Activated CD8-positive, alpha-beta T cell treated with anti-CD3 and anti-CD28 coated beads, Interleukin-2, amount 10 ng/mL, durations not matched to agents 7 days and 5 days (primary cell): ENCODE measurements around the gene SNX21. TPM values are rescaled to one million over a fixed set of nuclear protein-coding genes. Genes with fewer than 3 reads are reported as not detected.
"Not testable (repeated sequence)": the region's sequence is repeated elsewhere in the genome, so short reads cannot be mapped to it uniquely, and the experiment has no call there.

Experiments used
- ATAC-seq: fragments of 150-1000 bp; cut with Tn5 transposase; one replicate; pipeline ENCODE4 v1.10.0; 2021; ENCODE audit warnings: moderate library complexity
- CTCF ChIA-PET: fragments of 350-600 bp; sonication (Branson Sonifier 250); formaldehyde crosslinking; loops from one replicate; lab custom pipeline; 2021; ENCODE audit warnings: antibody characterized with exemption; lab: Charles Lee
- POLR2A ChIA-PET: fragments of 350-600 bp; sonication (Branson Sonifier 250); formaldehyde crosslinking; loops from one replicate; lab custom pipeline; 2021; ENCODE audit warnings: antibody characterized with exemption; lab: Charles Lee
- DNase-seq: peaks from one replicate; pipeline ENCODE4 v3.0.0-alpha.2; 2020
- H3K27ac Mint-ChIP-seq: one replicate; pipeline ENCODE4 v1.8.0; 2021; ENCODE audit warnings: mild to moderate bottlenecking, mixed read lengths
- H3K27me3 Mint-ChIP-seq: one replicate; pipeline ENCODE4 v1.8.0; 2021; ENCODE audit warnings: low read depth, mixed read lengths
- H3K36me3 Mint-ChIP-seq: one replicate; pipeline ENCODE4 v1.8.0; 2021; ENCODE audit warnings: low read depth, mixed read lengths
- H3K4me1 Mint-ChIP-seq: one replicate; pipeline ENCODE4 v1.8.0; 2021; ENCODE audit warnings: low read depth, mixed read lengths
- H3K4me3 Mint-ChIP-seq: one replicate; pipeline ENCODE4 v1.8.0; 2021; ENCODE audit warnings: mild to moderate bottlenecking, mixed read lengths
- H3K9me3 Mint-ChIP-seq: one replicate; pipeline ENCODE4 v1.8.0; 2022; ENCODE audit warnings: mixed read lengths; ENCODE audit not compliant: insufficient read depth
- total RNA-seq, 2 experiments: library from RNA; stranded (reverse); gene quantifications; one replicate each; pipeline ENCODE4 v1.2.3, GENCODE V29; 2021

The SNX21 gene, protein sequence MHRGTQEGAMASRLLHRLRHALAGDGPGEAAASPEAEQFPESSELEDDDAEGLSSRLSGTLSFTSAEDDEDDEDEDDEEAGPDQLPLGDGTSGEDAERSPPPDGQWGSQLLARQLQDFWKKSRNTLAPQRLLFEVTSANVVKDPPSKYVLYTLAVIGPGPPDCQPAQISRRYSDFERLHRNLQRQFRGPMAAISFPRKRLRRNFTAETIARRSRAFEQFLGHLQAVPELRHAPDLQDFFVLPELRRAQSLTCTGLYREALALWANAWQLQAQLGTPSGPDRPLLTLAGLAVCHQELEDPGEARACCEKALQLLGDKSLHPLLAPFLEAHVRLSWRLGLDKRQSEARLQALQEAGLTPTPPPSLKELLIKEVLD
- total RNA-seq: 1 to 10 TPM; 1.6 to 1.7 TPM

DNA sequence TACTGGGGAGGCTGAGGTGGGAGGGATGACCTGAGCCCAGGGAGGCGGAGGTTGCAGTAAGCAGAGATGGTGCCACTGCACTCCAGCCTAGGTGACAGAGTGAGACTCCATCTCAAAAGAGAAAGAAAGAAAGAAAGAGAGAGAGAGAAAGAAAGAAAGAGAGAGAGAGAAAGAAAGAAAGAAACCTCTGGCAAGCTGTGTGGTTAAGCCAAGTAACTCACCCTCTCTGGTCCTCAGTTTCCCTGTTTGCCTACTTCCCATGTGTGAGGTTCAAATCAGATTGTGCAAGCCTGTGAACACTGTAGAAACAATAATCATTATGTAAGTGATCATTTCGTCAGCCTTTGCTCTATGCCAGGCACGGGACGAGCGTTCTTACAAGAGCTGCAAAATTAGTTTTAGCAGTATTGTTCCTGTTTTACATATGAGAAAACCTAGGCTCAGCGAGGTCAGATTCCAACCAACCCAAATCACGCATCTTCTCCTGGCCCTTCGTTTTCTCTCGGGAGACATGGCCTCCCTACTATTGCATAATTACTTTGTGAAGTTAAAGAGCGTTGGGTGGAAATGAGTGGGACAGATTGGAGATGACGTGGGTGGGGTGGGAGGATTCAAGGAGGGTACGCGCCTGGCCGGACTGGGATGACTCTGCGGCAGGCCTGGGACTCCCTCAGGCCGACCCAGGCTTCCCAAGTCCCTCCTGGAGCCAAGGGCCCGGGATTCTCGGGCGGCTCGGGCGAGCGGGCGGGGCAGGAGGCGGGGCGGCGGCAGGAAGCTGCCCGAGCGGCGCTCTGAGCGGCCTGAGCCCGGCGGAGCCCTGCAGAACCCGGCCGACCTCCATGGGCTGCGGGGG lies at the start of gene SNX21:
Gene SNX21, plus strand, starts transcription at position 770 of the 853 bp plus-strand sequence. CDS start 121 bp downstream, outside the sequence.
- ATAC-seq: peak; percentile 88
- peaks cover 3% of the 10 kb centered on the region for H3K27me3 Mint-ChIP-seq
- H3K4me1 Mint-ChIP-seq: peaks cover 13% of the 10 kb centered on the region
- peak within 1 kb of the TSS; percentile 18 for H3K27ac Mint-ChIP-seq
- ChIA-PET CTCF (interaction anchor here (0.6 to 1.7 kb wide), 5 partner anchors 9 to 154 kb away, joined by 3 to 9 read pairs (median 5); no protein-coding TSS in a partner anchor), POLR2A (interaction anchor here (1.3 to 2.4 kb wide), 3 partner anchors 17 to 58 kb away, joined by 3 to 12 read pairs (median 9); partner anchors contain the start of genes ACOT8, CTSA, NEURL2 and ZSWIM3)
- no peaks in the 10 kb centered on the region for H3K36me3 Mint-ChIP-seq
- peak within 1 kb of the TSS; percentile 70 for H3K4me3 Mint-ChIP-seq
- peak; percentile 29 for DNase-seq
- H3K9me3 Mint-ChIP-seq: no peaks in the 10 kb centered on the region

DNA sequence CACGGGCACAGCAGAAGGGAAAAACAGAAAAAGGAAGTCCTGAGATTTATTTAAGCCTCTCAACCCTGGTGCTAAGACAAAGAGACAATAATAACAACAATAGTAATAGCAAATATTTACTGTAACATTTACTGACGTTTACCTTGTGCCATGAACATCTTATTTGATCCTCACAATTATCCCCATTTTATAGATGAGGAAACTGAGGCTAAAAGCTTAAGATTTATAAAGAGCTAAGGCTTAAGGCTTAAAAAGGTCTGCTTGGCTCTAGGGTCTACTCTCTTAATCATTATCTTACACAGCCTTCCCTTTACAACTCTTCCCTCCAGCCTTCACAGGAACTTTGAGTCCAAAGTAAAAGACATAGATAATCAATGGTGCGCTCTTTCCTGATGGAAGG lies 45.2 kb upstream of the SNX21 start:
- H3K9me3 Mint-ChIP-seq: no peaks in the 10 kb centered on the region
- H3K4me3 Mint-ChIP-seq: no peak overlapping the region
- POLR2A ChIA-PET: no interaction called here
- no peak overlapping the region for H3K27ac Mint-ChIP-seq
- H3K27me3 Mint-ChIP-seq: peaks cover 3% of the 10 kb centered on the region
- ATAC-seq (no peak), DNase-seq (no peak)
- CTCF ChIA-PET: interaction anchor here (0.6 to 2.8 kb wide), 5 partner anchors 11 to 415 kb away, joined by 3 to 18 read pairs (median 3); no protein-coding TSS in a partner anchor
- H3K4me1 Mint-ChIP-seq: peaks cover 18% of the 10 kb centered on the region
- peaks cover 4% of the 10 kb centered on the region for H3K36me3 Mint-ChIP-seq

DNA sequence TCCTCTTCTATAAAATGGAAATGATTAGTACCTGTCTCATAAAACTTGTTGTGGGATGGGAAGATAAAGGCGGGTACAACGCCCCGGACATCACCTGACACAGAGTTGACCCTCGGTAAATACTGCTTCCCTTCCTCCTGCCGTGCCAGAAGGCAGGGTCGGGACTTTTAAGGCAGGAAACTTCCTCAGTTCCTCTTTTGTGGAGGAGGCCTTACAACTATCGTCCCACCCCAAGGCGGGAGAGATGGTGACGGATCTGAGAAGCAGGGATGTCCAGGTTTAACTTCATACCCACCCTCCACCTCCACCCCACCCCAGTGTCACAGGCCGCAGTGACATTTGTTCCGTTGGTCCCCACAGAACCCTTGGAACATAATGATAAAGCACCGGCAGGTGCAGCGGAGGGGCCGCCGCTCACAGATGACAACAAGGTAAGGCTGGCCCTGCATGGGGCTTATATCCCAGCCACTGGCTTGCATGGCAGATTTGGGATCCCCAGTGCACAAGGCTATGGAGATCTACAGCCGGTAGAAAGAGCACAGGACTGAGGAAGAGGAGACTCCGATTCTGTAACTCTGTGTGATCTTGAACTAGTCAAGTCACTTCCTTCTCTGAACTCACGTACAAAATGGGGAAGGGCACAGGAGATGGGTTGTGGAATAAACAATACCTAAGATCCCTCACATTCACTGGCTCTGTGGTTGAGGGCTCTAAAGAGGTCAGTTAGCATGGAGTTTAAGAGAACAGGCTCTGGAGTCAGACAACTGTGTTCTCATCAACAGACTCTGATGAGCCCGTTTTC lies 41.1 kb upstream of the SNX21 start:
- Mint-ChIP-seq H3K4me1 (peaks cover 13% of the 10 kb centered on the region), H3K27ac (peak overlapping the region; percentile 93), H3K36me3 (peaks cover 32% of the 10 kb centered on the region), H3K4me3 (peak overlapping the region; percentile 82), H3K9me3 (no peaks in the 10 kb centered on the region), H3K27me3 (no peaks in the 10 kb centered on the region)
- ATAC-seq (peak; percentile 26), DNase-seq (peak; percentile 35)
- CTCF ChIA-PET: interaction anchor here (0.8 to 1.1 kb wide), 2 partner anchors 9 to 22 kb away, joined by 3 to 4 read pairs; no protein-coding TSS in a partner anchor
- POLR2A ChIA-PET: interaction anchor here (0.7 to 1.4 kb wide), 4 partner anchors 20 to 178 kb away, joined by 4 to 10 read pairs (median 5); partner anchors contain the start of genes CTSA, NEURL2, PCIF1 and UBE2C

DNA sequence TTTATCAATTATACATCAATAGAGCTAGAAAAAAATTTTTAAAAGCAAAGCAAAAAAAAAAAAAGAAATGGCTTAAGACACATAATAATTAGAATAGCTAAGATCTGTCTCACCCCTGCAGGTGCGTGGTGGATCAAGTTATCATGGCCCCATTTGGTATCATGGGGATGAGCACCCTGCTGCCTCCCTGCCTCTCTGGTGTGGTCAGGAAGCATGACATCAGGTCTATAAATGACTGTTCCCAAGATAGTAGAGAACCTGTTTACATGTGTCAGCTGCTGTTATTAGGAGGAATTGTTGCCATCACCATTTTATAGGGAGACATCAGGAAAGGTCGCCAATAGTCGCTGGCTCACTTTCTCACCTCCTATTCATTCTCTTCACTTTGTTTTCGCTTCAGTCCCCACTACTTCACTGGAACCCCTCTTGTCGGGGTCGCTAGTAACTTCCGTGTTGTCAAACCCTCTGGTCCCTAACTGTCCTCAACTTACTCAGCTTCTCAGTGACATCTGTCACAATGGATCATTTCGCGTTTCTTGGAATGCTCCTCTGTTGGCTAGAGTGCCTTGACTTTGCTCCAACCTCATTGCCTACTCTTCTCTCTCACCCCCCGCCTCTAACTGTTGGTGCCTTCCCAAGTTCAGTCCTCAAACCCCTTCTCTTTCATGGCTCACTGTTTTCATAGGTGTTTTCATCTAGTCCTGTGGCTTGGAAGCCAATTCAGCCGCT lies 37.1 kb upstream of the SNX21 start:
- no peak overlapping the region for H3K27ac Mint-ChIP-seq
- H3K9me3 Mint-ChIP-seq: no peaks in the 10 kb centered on the region
- no peak for DNase-seq
- POLR2A ChIA-PET: interaction anchor here (0.6 kb wide), 1 partner anchor 74 kb away, joined by 4 read pairs; no protein-coding TSS in a partner anchor
- CTCF ChIA-PET: no interaction called here
- no peaks in the 10 kb centered on the region for H3K27me3 Mint-ChIP-seq
- H3K36me3 Mint-ChIP-seq: peaks cover 36% of the 10 kb centered on the region
- no peak overlapping the region for H3K4me3 Mint-ChIP-seq
- ATAC-seq: no peak
- peaks cover 22% of the 10 kb centered on the region for H3K4me1 Mint-ChIP-seq

DNA sequence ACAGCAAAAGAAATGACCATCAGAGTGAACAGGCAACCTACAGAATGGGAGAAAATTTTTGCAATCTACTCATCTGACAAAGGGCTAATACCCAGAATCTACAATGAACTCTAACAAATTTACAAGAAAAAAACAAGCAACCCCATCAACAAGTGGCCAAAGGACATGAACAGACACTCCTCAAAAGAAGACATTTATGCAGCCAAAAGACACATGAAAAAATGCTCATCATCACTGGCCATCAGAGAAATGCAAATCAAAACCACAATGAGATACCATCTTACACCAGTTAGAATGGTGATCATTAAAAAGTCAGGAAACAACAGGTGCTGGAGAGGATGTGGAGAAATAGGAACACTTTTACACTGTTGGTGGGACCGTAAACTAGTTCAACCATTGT lies 36.1 kb upstream of the SNX21 start:
- POLR2A ChIA-PET: not testable (repeated sequence)

DNA sequence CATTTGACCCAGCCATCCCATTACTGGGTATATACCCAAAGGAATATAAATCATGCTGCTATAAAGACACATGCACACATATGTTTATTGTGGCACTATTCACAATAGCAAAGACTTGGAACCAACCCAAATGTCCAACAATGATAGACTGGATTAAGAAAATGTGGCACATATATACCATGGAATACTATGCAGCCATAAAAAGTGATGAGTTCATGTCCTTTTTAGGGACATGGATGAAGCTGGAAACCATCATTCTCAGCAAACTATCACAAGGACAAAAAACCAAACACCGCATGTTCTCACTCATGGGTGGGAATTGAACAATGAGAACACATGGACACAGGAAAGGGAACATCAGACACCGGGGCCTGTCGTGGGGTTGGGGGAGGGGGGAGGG lies 35.6 kb upstream of the SNX21 start:
- ATAC-seq, H3K27ac Mint-ChIP-seq, H3K4me3 Mint-ChIP-seq, H3K27me3 Mint-ChIP-seq, H3K9me3 Mint-ChIP-seq, DNase-seq: not testable (repeated sequence)
- Mint-ChIP-seq H3K4me1 (peaks cover 15% of the 10 kb centered on the region), H3K36me3 (peaks cover 39% of the 10 kb centered on the region)
- ChIA-PET CTCF (interaction anchor here (1.9 to 4.9 kb wide), 7 partner anchors 9 to 215 kb away, joined by 9 to 50 read pairs (median 18); partner anchors contain the start of genes UBE2C and ZNF335), POLR2A (interaction anchor here (1.1 to 2.2 kb wide), 2 partner anchors 15 to 137 kb away, joined by 6 to 11 read pairs; partner anchors contain the start of genes PCIF1 and UBE2C)

More for the DNA sequence above, 36.1 kb upstream of the SNX21 start:
- CTCF ChIA-PET, H3K27ac Mint-ChIP-seq, H3K4me3 Mint-ChIP-seq, H3K9me3 Mint-ChIP-seq, DNase-seq, ATAC-seq, H3K27me3 Mint-ChIP-seq: not testable (repeated sequence)
- H3K4me1 Mint-ChIP-seq: peaks cover 19% of the 10 kb centered on the region
- H3K36me3 Mint-ChIP-seq: peaks cover 43% of the 10 kb centered on the region

DNA sequence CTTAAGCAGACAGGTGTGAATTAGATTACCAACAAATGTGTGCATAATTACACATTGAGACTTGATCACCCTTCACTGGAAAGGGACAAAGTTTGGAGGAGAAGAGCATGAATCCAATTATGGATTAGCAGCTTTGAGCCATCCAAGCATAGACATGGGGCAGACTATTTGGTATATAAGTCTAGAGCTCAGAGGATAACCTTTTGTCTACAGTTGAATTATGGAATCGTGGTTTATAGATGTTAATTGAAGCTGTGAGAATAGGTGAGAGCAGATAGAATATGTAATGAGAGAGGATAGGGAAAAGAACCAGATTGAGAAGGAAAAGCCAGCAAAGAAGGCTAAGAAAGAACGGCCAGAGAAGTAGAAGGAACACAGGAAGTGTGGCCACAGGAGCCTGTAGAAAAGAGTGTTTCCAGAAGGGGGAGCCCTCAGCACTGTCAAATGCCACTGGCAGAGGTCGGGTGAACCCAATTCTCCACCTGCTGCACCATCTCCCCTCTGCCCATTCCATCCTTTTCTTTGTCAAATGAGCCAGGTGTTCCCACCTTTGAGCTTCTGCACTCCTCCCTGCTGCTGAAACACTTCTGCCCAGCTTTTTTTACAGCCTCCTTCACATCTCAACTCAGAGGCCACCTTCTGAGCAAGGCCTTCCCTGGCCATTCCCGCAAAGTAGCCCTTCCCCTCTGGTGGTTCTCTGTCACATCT lies 34.5 kb upstream of the SNX21 start:
- peaks cover 12% of the 10 kb centered on the region for H3K4me1 Mint-ChIP-seq
- ATAC-seq: peak; percentile 94
- H3K4me3 Mint-ChIP-seq: no peak overlapping the region
- CTCF ChIA-PET: interaction anchor here (0.6 to 4.9 kb wide), 49 partner anchors 10 to 806 kb away, joined by 3 to 50 read pairs (median 5); partner anchors contain the start of genes ACOT8, SNX21, SPATA25 and UBE2C
- H3K36me3 Mint-ChIP-seq: peaks cover 42% of the 10 kb centered on the region
- peak overlapping the region; percentile 77 for H3K27ac Mint-ChIP-seq
- DNase-seq: peak; percentile 82
- no peaks in the 10 kb centered on the region for H3K27me3 Mint-ChIP-seq
- no peaks in the 10 kb centered on the region for H3K9me3 Mint-ChIP-seq
- POLR2A ChIA-PET: interaction anchor here (1.1 to 2.2 kb wide), 3 partner anchors 14 to 136 kb away, joined by 6 to 11 read pairs (median 6); partner anchors contain the start of genes PCIF1 and UBE2C

DNA sequence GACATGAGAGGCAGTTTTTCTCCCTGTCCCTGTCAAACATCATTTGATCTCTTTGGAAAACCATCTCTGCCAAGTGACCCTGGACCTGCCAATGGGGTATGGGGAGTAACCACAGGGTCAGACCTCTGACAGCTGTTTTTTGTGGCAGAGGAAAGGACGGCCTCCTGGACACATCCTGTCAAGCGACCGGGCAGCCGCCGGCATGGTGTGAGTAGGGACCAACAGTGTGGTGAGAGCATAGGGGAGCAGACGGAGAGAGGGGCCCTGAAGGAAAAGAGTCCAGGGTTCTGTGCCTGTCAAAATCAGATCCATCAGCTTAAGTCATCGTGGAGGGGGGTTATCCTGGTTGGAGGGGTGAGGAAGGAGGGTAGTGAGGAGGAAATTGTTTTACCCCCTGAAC lies 31.7 kb upstream of the SNX21 start:
- H3K36me3 Mint-ChIP-seq: peaks cover 34% of the 10 kb centered on the region

DNA sequence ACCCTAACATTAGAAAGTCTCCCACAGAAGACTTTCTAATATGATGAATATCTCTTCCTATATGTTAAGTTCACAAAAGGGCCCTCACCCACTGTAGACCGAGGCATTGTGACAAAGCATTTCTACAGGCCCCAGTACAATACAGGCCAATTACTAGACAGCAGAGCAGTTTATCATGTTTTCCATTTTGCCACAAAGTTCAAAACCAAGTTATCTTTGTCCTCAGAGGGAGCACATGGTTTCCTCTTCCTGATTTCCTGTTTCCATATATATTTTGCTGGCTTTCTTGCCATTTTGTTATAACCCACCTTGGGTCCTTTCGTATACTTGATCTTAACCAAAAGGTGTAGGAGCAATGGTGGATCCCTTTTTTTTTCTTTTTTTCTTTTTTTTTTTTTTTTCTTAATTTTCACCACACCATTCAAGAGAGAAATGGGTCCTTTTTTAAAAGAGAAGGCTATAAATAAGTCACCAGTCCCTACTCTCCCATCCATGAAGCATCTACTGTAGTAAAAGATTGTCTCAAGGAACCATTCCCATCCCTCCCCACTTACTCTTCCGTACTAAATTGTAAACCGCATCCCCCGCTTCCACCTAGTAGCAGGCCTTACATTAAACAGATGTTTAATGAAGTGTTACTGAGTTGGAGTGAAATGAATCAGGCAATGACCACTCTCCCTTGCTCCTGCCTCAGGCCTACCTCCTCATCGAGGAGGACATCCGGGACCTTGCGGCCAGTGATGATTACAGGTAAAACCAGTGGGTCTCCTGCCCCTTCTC lies 23.2 kb upstream of the SNX21 start:
- Mint-ChIP-seq H3K27me3 (no peaks in the 10 kb centered on the region), H3K9me3 (no peaks in the 10 kb centered on the region), H3K4me3 (no peak overlapping the region), H3K4me1 (peaks cover 25% of the 10 kb centered on the region), H3K27ac (no peak overlapping the region), H3K36me3 (peaks cover 59% of the 10 kb centered on the region)
- no peak for DNase-seq
- no peak for ATAC-seq
- ChIA-PET CTCF (interaction anchor here (0.7 to 3.5 kb wide), 4 partner anchors 11 to 160 kb away, joined by 5 to 24 read pairs (median 14); no protein-coding TSS in a partner anchor), POLR2A (interaction anchor here (0.7 kb wide), 1 partner anchor 19 kb away, joined by 4 read pairs; the partner anchor contains the start of genes DNTTIP1 and WFDC3)

More for the DNA sequence above, 31.7 kb upstream of the SNX21 start:
- no peaks in the 10 kb centered on the region for H3K27me3 Mint-ChIP-seq
- no peak for DNase-seq
- ChIA-PET CTCF (interaction anchor here (1.4 to 4.9 kb wide), 2 partner anchors 13 to 169 kb away, joined by 3 to 50 read pairs; partner anchors contain the start of gene ZNF335), POLR2A (no interaction called here)
- peaks cover 10% of the 10 kb centered on the region for H3K4me1 Mint-ChIP-seq
- no peak overlapping the region for H3K4me3 Mint-ChIP-seq
- H3K27ac Mint-ChIP-seq: no peak overlapping the region
- no peaks in the 10 kb centered on the region for H3K9me3 Mint-ChIP-seq
- no peak for ATAC-seq
